Upper lobe of left lung (tissue), 6 donors: ENCODE measurements around the gene LAMP1. TPM values are rescaled to one million over a fixed set of nuclear protein-coding genes. Genes with fewer than 3 reads are reported as not detected.

Experiments used
- ATAC-seq, 2 donors: fragments of 200-7000 bp; cut with Tn5 transposase; one replicate each; pipeline ENCODE4 v1.9.1; 2022; ENCODE audit warnings: mild to moderate bottlenecking in 2 of 2, moderate library complexity in 2 of 2; ENCODE audit not compliant: low FRiP score in 2 of 2
- DNase-seq, 2 donors: peaks; one replicate each; pipeline ENCODE4 v3.0.0-alpha.2; 2019 to 2020
- H3K27ac ChIP-seq, 4 donors: fragments of 200-600 bp; sonication (generic); one replicate each; pipeline ENCODE4 v1.5.1; 2016 to 2019
- H3K27me3 ChIP-seq, 4 donors: fragments of 200-600 bp; sonication (generic); one replicate each; pipeline ENCODE4 v1.5.1; 2017 to 2019
- H3K36me3 ChIP-seq, 4 donors: fragments of 200-600 bp; sonication (generic); one replicate each; pipeline ENCODE4 v1.5.1; 2016 to 2019
- H3K4me1 ChIP-seq, 4 donors: fragments of 200-600 bp; sonication (generic); one replicate each; pipeline ENCODE4 v1.5.1; 2018 to 2019
- H3K4me3 ChIP-seq, 4 donors: fragments of 200-600 bp; sonication (generic); one replicate each; pipeline ENCODE4 v1.5.1; 2017 to 2019; ENCODE audit warnings: mild to moderate bottlenecking in 2 of 4, moderate library complexity in 1 of 4
- H3K9me3 ChIP-seq, 4 donors: fragments of 200-600 bp; sonication (generic); one replicate each; pipeline ENCODE4 v1.5.1; 2018 to 2019
- EP300 ChIP-seq, 4 donors: sonication (generic); formaldehyde crosslinking; IDR thresholded peaks; one replicate each; pipeline ENCODE4 v1.5.1; 2017; ENCODE audit warnings: antibody characterized with exemption in 4 of 4, control low read depth in 2 of 4
- POLR2A ChIP-seq, 4 donors: fragments of 450-650 bp; IDR thresholded peaks; one replicate each; pipeline ENCODE4 v1.5.1; 2016 to 2017; ENCODE audit warnings: antibody characterized with exemption in 4 of 4, mild to moderate bottlenecking in 2 of 4
- POLR2AphosphoS5 ChIP-seq, 2 donors: sonication (generic); formaldehyde crosslinking; IDR thresholded peaks; one replicate each; pipeline ENCODE4 v1.5.1; 2017; ENCODE audit warnings: antibody characterized with exemption in 2 of 2
- WGBS, 2 donors: methylation state at CpG; one replicate each; pipeline ENCODE4 v1.1.5; 2017 to 2018; 5-methylcytosine and 5-hydroxymethylcytosine counted together
- total RNA-seq, 6 donors: library from RNA; depleted of rRNA in 4 of 6; stranded (reverse); fragments of >200 nt in 4 of 6; gene quantifications; one replicate each; pipeline versions ENCODE4 v1.1.0 to v1.2.1, GENCODE V29; 2016 to 2021
- TF ChIP-seq, protein P1 (sequence below), 6 experiments: fragments of 450-650 bp in 4 of 6; fragments of 200-600 bp in 2 of 6; sonication (generic) in 2 of 6; IDR thresholded peaks; one replicate each; pipeline ENCODE4 v1.5.1; 2016 to 2019; ENCODE audit warnings: antibody characterized with exemption in 6 of 6
- donor health status: DM: no; HTN: no; CAD: no; lungs with moderate emphysema.
- donor health status: DM: no; HTN: yes; CAD: no; lungs with severe emphysema.

LAMP1 gene
- total RNA-seq, 6 donors from 2014 or later: 80.7 to 394 (median 236) TPM

GRCh38 chr13:113322043-113322461 is 25.0 kb downstream of the LAMP1 start:
- H3K27me3 ChIP-seq: no peaks in the 10 kb centered on the region
- H3K27ac ChIP-seq: no peak overlapping the region
- H3K36me3 ChIP-seq: peaks cover 33 to 85% (median 77%) of the 10 kb centered on the region in 4 donors
- ATAC-seq: peak in 1 of 2 donors; percentile 5
- H3K4me3 ChIP-seq: no peak overlapping the region
- WGBS, 2 donors: 50 to 92% methylated on average over 2 to 17 of the region's 17 CpGs
- TF ChIP-seq EP300 (IDR thresholded peaks at IDR 0.05): no peak
- TF ChIP-seq POLR2AphosphoS5 (IDR thresholded peaks at IDR 0.05): peak in 1 of 2 donors; percentile 31
- no peak for TF ChIP-seq POLR2A (IDR thresholded peaks at IDR 0.05)
- TF ChIP-seq, protein P1, sequence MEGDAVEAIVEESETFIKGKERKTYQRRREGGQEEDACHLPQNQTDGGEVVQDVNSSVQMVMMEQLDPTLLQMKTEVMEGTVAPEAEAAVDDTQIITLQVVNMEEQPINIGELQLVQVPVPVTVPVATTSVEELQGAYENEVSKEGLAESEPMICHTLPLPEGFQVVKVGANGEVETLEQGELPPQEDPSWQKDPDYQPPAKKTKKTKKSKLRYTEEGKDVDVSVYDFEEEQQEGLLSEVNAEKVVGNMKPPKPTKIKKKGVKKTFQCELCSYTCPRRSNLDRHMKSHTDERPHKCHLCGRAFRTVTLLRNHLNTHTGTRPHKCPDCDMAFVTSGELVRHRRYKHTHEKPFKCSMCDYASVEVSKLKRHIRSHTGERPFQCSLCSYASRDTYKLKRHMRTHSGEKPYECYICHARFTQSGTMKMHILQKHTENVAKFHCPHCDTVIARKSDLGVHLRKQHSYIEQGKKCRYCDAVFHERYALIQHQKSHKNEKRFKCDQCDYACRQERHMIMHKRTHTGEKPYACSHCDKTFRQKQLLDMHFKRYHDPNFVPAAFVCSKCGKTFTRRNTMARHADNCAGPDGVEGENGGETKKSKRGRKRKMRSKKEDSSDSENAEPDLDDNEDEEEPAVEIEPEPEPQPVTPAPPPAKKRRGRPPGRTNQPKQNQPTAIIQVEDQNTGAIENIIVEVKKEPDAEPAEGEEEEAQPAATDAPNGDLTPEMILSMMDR (IDR thresholded peaks at IDR 0.05): no peak
- no peaks in the 10 kb centered on the region for H3K9me3 ChIP-seq
- no peak for DNase-seq
- no peaks in the 10 kb centered on the region for H3K4me1 ChIP-seq

DNA sequence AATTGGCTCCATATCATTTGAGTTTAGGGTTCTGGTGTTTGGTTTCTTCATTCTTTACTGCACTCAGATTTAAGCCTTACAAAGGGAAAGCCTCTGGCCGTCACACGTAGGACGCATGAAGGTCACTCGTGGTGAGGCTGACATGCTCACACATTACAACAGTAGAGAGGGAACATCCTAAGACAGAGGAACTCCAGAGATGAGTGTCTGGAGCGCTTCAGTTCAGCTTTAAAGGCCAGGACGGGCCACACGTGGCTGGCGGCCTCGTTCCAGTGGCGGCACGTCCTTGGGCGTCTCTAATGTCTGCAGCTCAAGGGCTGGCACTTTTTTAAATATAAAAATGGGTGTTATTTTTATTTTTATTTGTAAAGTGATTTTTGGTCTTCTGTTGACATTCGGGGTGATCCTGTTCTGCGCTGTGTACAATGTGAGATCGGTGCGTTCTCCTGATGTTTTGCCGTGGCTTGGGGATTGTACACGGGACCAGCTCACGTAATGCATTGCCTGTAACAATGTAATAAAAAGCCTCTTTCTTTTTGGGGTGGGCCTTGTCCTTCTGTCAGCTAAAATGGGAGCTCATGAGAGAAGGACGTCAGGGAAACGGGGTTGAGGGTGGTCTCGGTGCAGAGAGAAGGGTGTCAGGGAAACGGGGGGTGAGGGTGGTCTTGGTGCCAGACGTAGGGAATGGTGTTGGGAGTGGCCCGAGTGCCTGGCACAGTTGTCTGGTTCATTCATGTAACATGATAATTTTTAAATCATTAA is 26.0 kb downstream of the LAMP1 start:
- Histone ChIP-seq H3K9me3 (no peaks in the 10 kb centered on the region), H3K27ac (no peak overlapping the region), H3K27me3 (no peaks in the 10 kb centered on the region), H3K4me1 (no peaks in the 10 kb centered on the region), H3K4me3 (no peak overlapping the region), H3K36me3 (peaks cover 33 to 75% (median 71%) of the 10 kb centered on the region in 4 donors)
- no peak for ATAC-seq
- 97 to 98% methylated on average over 25 of the region's 25 CpGs for WGBS, 2 donors
- TF ChIP-seq, protein P1 (IDR thresholded peaks at IDR 0.05): no peak
- TF ChIP-seq POLR2A (IDR thresholded peaks at IDR 0.05): no peak
- TF ChIP-seq POLR2AphosphoS5 (IDR thresholded peaks at IDR 0.05): no peak
- TF ChIP-seq EP300 (IDR thresholded peaks at IDR 0.05): no peak
- no peak for DNase-seq

DNA sequence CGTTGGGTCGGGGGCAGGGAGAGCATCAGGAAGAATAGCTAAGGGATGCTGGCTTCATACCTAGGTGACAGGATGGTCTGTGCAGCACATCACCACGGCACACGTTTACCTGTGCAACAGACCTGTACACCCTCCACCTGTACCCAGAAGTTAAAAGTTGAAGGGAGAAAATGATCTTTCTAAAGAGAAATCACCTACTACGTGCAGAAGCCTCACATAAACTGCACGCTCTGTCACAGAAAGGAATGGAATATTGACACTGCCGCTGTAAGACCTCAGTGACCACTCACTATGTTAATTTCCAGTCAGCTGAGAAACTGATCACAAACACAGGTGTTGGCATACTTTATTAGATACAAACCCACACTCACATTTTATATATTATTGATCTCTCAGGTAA is 26.8 kb downstream of the LAMP1 start:
- Histone ChIP-seq H3K4me3 (no peak overlapping the region), H3K4me1 (no peaks in the 10 kb centered on the region), H3K27ac (no peak overlapping the region), H3K9me3 (no peaks in the 10 kb centered on the region), H3K36me3 (peaks cover 33 to 67% (median 64%) of the 10 kb centered on the region in 4 donors), H3K27me3 (no peaks in the 10 kb centered on the region)
- ATAC-seq: no peak
- no peak for DNase-seq
- 93 to 99% methylated on average over 7 of the region's 7 CpGs for whole genome bisulfite sequencing, 2 donors
- no peak for TF ChIP-seq POLR2AphosphoS5 (IDR thresholded peaks at IDR 0.05)
- TF ChIP-seq EP300 (IDR thresholded peaks at IDR 0.05): no peak
- no peak for TF ChIP-seq POLR2A (IDR thresholded peaks at IDR 0.05)
- TF ChIP-seq, protein P1 (IDR thresholded peaks at IDR 0.05): no peak

DNA sequence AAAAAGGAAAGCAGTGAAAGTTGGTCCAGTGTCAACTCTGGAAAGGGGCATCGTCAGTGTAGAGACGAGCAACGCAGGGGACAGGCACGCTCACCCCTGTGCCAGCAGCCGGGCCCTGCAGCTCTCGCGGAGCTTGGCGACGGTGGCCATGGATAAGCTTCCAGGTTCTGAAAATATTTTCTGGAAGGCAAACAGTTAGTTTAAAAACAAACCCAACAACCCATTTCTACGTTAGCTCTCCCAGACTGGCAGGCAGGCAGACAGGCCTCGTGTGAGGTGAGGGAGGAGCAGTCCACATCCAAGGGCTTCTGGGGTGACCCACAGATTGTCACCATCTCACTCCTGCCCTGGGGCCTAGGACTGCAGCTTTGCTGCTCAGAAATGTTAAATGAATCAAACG is 27.4 kb downstream of the LAMP1 start:
- TF ChIP-seq POLR2AphosphoS5 (IDR thresholded peaks at IDR 0.05): no peak
- no peak for TF ChIP-seq POLR2A (IDR thresholded peaks at IDR 0.05)
- TF ChIP-seq, protein P1 (IDR thresholded peaks at IDR 0.05): no peak
- TF ChIP-seq EP300 (IDR thresholded peaks at IDR 0.05): no peak
- no peaks in the 10 kb centered on the region for H3K9me3 ChIP-seq
- no peak overlapping the region for H3K27ac ChIP-seq
- DNase-seq (no peak), ATAC-seq (no peak)
- H3K27me3 ChIP-seq: no peaks in the 10 kb centered on the region
- peaks cover 29 to 62% (median 59%) of the 10 kb centered on the region in 4 donors for H3K36me3 ChIP-seq
- no peak overlapping the region for H3K4me3 ChIP-seq
- H3K4me1 ChIP-seq: no peaks in the 10 kb centered on the region
- WGBS, 2 donors: 90 to 93% methylated on average over 12 of the region's 12 CpGs

DNA sequence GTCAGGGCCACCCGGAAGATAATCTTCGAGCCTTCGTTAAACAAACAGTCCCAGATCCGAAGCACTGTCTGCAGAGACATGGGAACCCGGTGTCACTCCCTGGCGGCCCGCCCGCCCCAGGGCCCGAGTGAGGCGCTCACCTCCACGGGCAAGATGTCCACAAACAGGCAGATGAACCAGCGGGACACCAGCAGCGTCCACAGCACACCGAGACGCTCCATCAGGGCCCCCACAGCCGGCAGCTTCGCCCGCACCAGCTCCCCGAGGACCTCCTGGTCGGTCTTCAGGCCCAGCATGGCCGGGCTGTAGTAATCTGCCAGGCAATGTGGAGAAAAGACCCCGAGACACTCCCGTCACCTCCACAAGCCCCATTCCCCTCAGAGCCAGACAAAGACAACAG is 28.7 kb downstream of the LAMP1 start:
- TF ChIP-seq POLR2A (IDR thresholded peaks at IDR 0.05) (no peak), POLR2AphosphoS5 (IDR thresholded peaks at IDR 0.05) (no peak), EP300 (IDR thresholded peaks at IDR 0.05) (no peak)
- TF ChIP-seq, protein P1 (IDR thresholded peaks at IDR 0.05): no peak

More for the DNA sequence above, 28.7 kb downstream of the LAMP1 start:
- WGBS, 2 donors: 91 to 93% methylated on average over 21 of the region's 23 CpGs
- Histone ChIP-seq H3K4me1 (no peaks in the 10 kb centered on the region), H3K36me3 (peaks cover 18 to 48% (median 45%) of the 10 kb centered on the region in 4 donors), H3K27ac (no peak overlapping the region), H3K27me3 (no peaks in the 10 kb centered on the region), H3K9me3 (no peaks in the 10 kb centered on the region), H3K4me3 (no peak overlapping the region)
- no peak for ATAC-seq
- no peak for DNase-seq
